Measurements from ENCODE around the gene PRAMEF17. TPM values are rescaled to one million over a fixed set of nuclear protein-coding genes. Genes with fewer than 3 reads are reported as not detected.

The PRAMEF17 gene
- total and polyA plus RNA-seq, 4 experiments from 2014 or later = not detected

Other genes with a start within 250 kb of the PRAMEF17 start
- gene PRAMEF26, start 233.6 kb upstream of the PRAMEF17 start, total RNA-seq = not detected
- gene PRAMEF26, start 233.6 kb upstream of the PRAMEF17 start, polyA plus RNA-seq = not detected
- gene HNRNPCL4, start 224.0 kb upstream of the PRAMEF17 start, total RNA-seq = not detected
- gene HNRNPCL4, start 224.0 kb upstream of the PRAMEF17 start, polyA plus RNA-seq = not detected
- not detected for gene PRAMEF9, start 217.8 kb upstream of the PRAMEF17 start, total RNA-seq
- not detected for gene PRAMEF9, start 217.8 kb upstream of the PRAMEF17 start, polyA plus RNA-seq
- not detected for gene PRAMEF13, start 188.2 kb upstream of the PRAMEF17 start, total RNA-seq
- gene PRAMEF13, start 188.2 kb upstream of the PRAMEF17 start, polyA plus RNA-seq = not detected
- not detected for gene PRAMEF18, start 163.5 kb upstream of the PRAMEF17 start, total RNA-seq
- not detected for gene PRAMEF18, start 163.5 kb upstream of the PRAMEF17 start, polyA plus RNA-seq
- gene PRAMEF5, start 135.4 kb upstream of the PRAMEF17 start, total RNA-seq = not detected
- not detected for gene PRAMEF5, start 135.4 kb upstream of the PRAMEF17 start, polyA plus RNA-seq
- not detected for gene PRAMEF8, start 104.5 kb upstream of the PRAMEF17 start, total RNA-seq
- gene PRAMEF8, start 104.5 kb upstream of the PRAMEF17 start, polyA plus RNA-seq = not detected
- gene PRAMEF33, start 86.1 kb upstream of the PRAMEF17 start, total RNA-seq = not detected
- gene PRAMEF33, start 86.1 kb upstream of the PRAMEF17 start, polyA plus RNA-seq = not detected
- gene PRAMEF15, start 74.1 kb upstream of the PRAMEF17 start, total RNA-seq = not detected
- gene PRAMEF15, start 74.1 kb upstream of the PRAMEF17 start, polyA plus RNA-seq = not detected
- gene PRAMEF14, start 42.5 kb upstream of the PRAMEF17 start, total RNA-seq = not detected
- not detected for gene PRAMEF14, start 42.5 kb upstream of the PRAMEF17 start, polyA plus RNA-seq
- not detected for gene PRAMEF19, start 17.7 kb upstream of the PRAMEF17 start, total RNA-seq
- not detected for gene PRAMEF19, start 17.7 kb upstream of the PRAMEF17 start, polyA plus RNA-seq
- gene PRAMEF20, start 20.8 kb downstream of the PRAMEF17 start, total RNA-seq = not detected
- gene PRAMEF20, start 20.8 kb downstream of the PRAMEF17 start, polyA plus RNA-seq = not detected
- gene LRRC38, start 124.4 kb downstream of the PRAMEF17 start, total RNA-seq = not detected
- gene LRRC38, start 124.4 kb downstream of the PRAMEF17 start, polyA plus RNA-seq = not detected
- not detected for gene PDPN, start 194.2 kb downstream of the PRAMEF17 start, total RNA-seq
- not detected for gene PDPN, start 194.2 kb downstream of the PRAMEF17 start, polyA plus RNA-seq